GM23338 (cell line): ENCODE measurements around the gene ECE2. TPM values are rescaled to one million over a fixed set of nuclear protein-coding genes. Genes with fewer than 3 reads are reported as not detected.

Source experiments
- ATAC-seq: fragments of 200-7000 bp; cut with Tn5 transposase; 3 replicates; pipeline ENCODE4 v1.9.1; 2020
- DNase-seq: peaks from one replicate; pipeline ENCODE4 v3.0.0-alpha.2; 2015; ENCODE audit warnings: low spot score
- H2AFZ ChIP-seq: fragments of 200-600 bp; sonication (generic); 2 replicates; pipeline ENCODE4 v1.8.0; 2016; ENCODE audit warnings: antibody characterized with exemption, mild to moderate bottlenecking, moderate library complexity
- H3F3A ChIP-seq: fragments of 200-600 bp; sonication (generic); replicated peaks from 2 replicates; pipeline ENCODE4 v1.8.0; 2017; ENCODE audit warnings: antibody characterized with exemption, mixed run types, low read depth
- H3K27ac ChIP-seq: fragments of 200-600 bp; sonication (generic); 2 replicates; pipeline ENCODE4 v1.6.1; 2016; ENCODE audit warnings: low read depth
- H3K27me3 ChIP-seq: fragments of 200-600 bp; sonication (generic); 2 replicates; pipeline ENCODE4 v1.8.0; 2016; ENCODE audit warnings: mild to moderate bottlenecking, mixed run types, moderate library complexity; ENCODE audit not compliant: insufficient read depth
- H3K36me3 ChIP-seq: fragments of 200-600 bp; sonication (generic); 2 replicates; pipeline ENCODE4 v1.8.0; 2016; ENCODE audit warnings: mild to moderate bottlenecking; ENCODE audit not compliant: insufficient read depth
- H3K4me1 ChIP-seq: fragments of 200-600 bp; sonication (generic); 2 replicates; pipeline ENCODE4 v1.8.0; 2016; ENCODE audit warnings: mild to moderate bottlenecking, moderate library complexity; ENCODE audit not compliant: insufficient read depth
- H3K4me2 ChIP-seq: fragments of 200-600 bp; sonication (generic); 2 replicates; pipeline ENCODE4 v1.7.1; 2017; ENCODE audit warnings: mixed run types
- H3K4me3 ChIP-seq: fragments of 200-600 bp; sonication (generic); 2 replicates; pipeline ENCODE4 v1.6.1; 2016; ENCODE audit warnings: mixed run types
- H3K79me2 ChIP-seq: fragments of 200-600 bp; sonication (generic); replicated peaks from 2 replicates; pipeline ENCODE4 v1.8.0; 2017; ENCODE audit warnings: mild to moderate bottlenecking; ENCODE audit not compliant: insufficient read depth
- H3K9me2 ChIP-seq: fragments of 200-600 bp; sonication (generic); 2 replicates; pipeline ENCODE4 v1.8.0; 2017; ENCODE audit not compliant: insufficient read depth
- H4K20me1 ChIP-seq: fragments of 200-600 bp; sonication (generic); replicated peaks from 2 replicates; pipeline ENCODE4 v1.8.0; 2017; ENCODE audit warnings: mild to moderate bottlenecking; ENCODE audit not compliant: insufficient read depth
- H3K27ac Mint-ChIP-seq: 2 replicates; pipeline ENCODE4 v1.8.0; 2020; ENCODE audit warnings: inconsistent platforms, mild to moderate bottlenecking, moderate library complexity, mixed read lengths
- H3K27me3 Mint-ChIP-seq: 3 replicates; pipeline ENCODE4 v1.8.0; 2022; ENCODE audit warnings: low read depth, mild to moderate bottlenecking, moderate library complexity, mixed read lengths, inconsistent platforms; ENCODE audit not compliant: insufficient read depth, poor library complexity
- H3K36me3 Mint-ChIP-seq: 3 replicates; pipeline ENCODE4 v1.8.0; 2021; ENCODE audit warnings: low read depth, mild to moderate bottlenecking, inconsistent platforms, moderate library complexity, mixed read lengths
- H3K4me1 Mint-ChIP-seq: 3 replicates; pipeline ENCODE4 v1.8.0; 2020; ENCODE audit warnings: mild to moderate bottlenecking, inconsistent platforms, mixed read lengths
- H3K4me3 Mint-ChIP-seq: 3 replicates; pipeline ENCODE4 v1.8.0; 2021; ENCODE audit warnings: moderate library complexity, mild to moderate bottlenecking, inconsistent platforms, mixed read lengths
- H3K9me3 Mint-ChIP-seq: 3 replicates; pipeline ENCODE4 v1.8.0; 2020; ENCODE audit warnings: moderate library complexity, mild to moderate bottlenecking, inconsistent platforms, mixed read lengths
- CREB1 ChIP-seq: fragments of 250-450 bp; sonication (Bioruptor Pico); IDR thresholded peaks from 2 replicates; pipeline ENCODE4 v1.5.0; 2020; ENCODE audit warnings: low read depth, mild to moderate bottlenecking, moderate library complexity
- EZH2 ChIP-seq: fragments of 200-600 bp; sonication (generic); IDR thresholded peaks from one replicate; pipeline ENCODE4 v1.8.0; 2017; ENCODE audit warnings: antibody characterized with exemption, mild to moderate bottlenecking, low read depth; ENCODE audit not compliant: unreplicated experiment
- EZH2phosphoT487 ChIP-seq: fragments of 200-600 bp; sonication (generic); IDR thresholded peaks from one replicate; pipeline ENCODE4 v1.8.1; 2018; ENCODE audit warnings: antibody characterized with exemption; ENCODE audit not compliant: unreplicated experiment
- JUNB ChIP-seq: IDR thresholded peaks from one replicate; pipeline ENCODE4 v1.6.1; 2016; ENCODE audit warnings: antibody characterized with exemption; ENCODE audit not compliant: unreplicated experiment
- NANOG ChIP-seq: IDR thresholded peaks from 2 replicates; pipeline ENCODE4 v1.6.1; 2016; ENCODE audit warnings: antibody characterized with exemption, borderline replicate concordance
- POLR2AphosphoS5 ChIP-seq: IDR thresholded peaks from 2 replicates; pipeline ENCODE4 v1.6.1; 2016; ENCODE audit warnings: antibody characterized with exemption, low read depth
- REST ChIP-seq: IDR thresholded peaks from one replicate; pipeline ENCODE4 v1.6.1; 2018; ENCODE audit warnings: antibody characterized with exemption; ENCODE audit not compliant: unreplicated experiment
- STAT1 ChIP-seq: IDR thresholded peaks from one replicate; pipeline ENCODE4 v1.6.1; 2016; ENCODE audit warnings: antibody characterized with exemption; ENCODE audit not compliant: unreplicated experiment
- ZNF114 ChIP-seq: fragments of 250-450 bp; sonication (Bioruptor Pico); IDR thresholded peaks from 2 replicates; pipeline ENCODE4 v1.5.0; 2020; ENCODE audit warnings: mild to moderate bottlenecking, moderate library complexity
- ZNF331 ChIP-seq: fragments of 250-450 bp; sonication (Bioruptor Pico); IDR thresholded peaks from 2 replicates; pipeline ENCODE4 v1.5.0; 2020; ENCODE audit warnings: low read depth, mild to moderate bottlenecking, moderate library complexity
- polyA plus RNA-seq: library from polyadenylated mRNA; unstranded; fragments of >200 nt; fragmentation: Nextera tagmentation; extraction: Ambion mirVana; gene quantifications from 2 replicates; pipeline ENCODE4 v1.2.1, GENCODE V29; 2016
- total RNA-seq: library from RNA; depleted of rRNA; stranded (reverse); fragments of >200 nt; shearing (Covaris generic); gene quantifications from 2 replicates; pipeline ENCODE4 v1.2.3, GENCODE V29; 2014
- TF ChIP-seq, protein P1 (sequence below), 2 experiments: fragments of 200-600 bp in 1 of 2; sonication (generic) in 1 of 2; conservative IDR thresholded peaks; 2 replicates each; pipeline versions ENCODE4 v1.5.1 to v1.6.1; 2016 to 2017; ENCODE audit warnings: antibody characterized with exemption in 2 of 2, low read depth in 2 of 2, mild to moderate bottlenecking in 2 of 2, moderate library complexity in 1 of 2
- TF ChIP-seq, protein P2 (sequence below): IDR thresholded peaks from 2 replicates; pipeline ENCODE4 v1.6.1; 2016; ENCODE audit warnings: antibody characterized with exemption
- TF ChIP-seq, protein P3 (sequence below): fragments of 250-450 bp; sonication (Bioruptor Pico); IDR thresholded peaks from 2 replicates; pipeline ENCODE4 v1.5.0; 2020; ENCODE audit warnings: mild to moderate bottlenecking, moderate library complexity

ECE2 gene
- total and polyA plus RNA-seq, 2 experiments from 2014 or later, result 0.24 to 0.48 TPM

GRCh38 chr3:184238246-184238818 lies 37.5 kb upstream of the ECE2 start:
- H3K4me1 Mint-ChIP-seq, result peaks cover 14% of the 10 kb centered on the region
- H3K9me2 ChIP-seq, result no peaks in the 10 kb centered on the region
- no peaks in the 10 kb centered on the region for H3K79me2 ChIP-seq
- peaks cover 24% of the 10 kb centered on the region for H3K27me3 ChIP-seq
- H3F3A ChIP-seq, result no peaks in the 10 kb centered on the region
- no peak overlapping the region for H3K4me3 Mint-ChIP-seq
- no peak overlapping the region for H3K4me2 ChIP-seq
- no peaks in the 10 kb centered on the region for H3K4me1 ChIP-seq
- H3K36me3 Mint-ChIP-seq, result peaks cover 12% of the 10 kb centered on the region
- no peak overlapping the region for H3K27ac Mint-ChIP-seq
- ATAC-seq (no peak), DNase-seq (no peak)
- no peaks in the 10 kb centered on the region; the same call in 1 of the 2 replicates for H3K36me3 ChIP-seq
- no peak overlapping the region for H3K4me3 ChIP-seq
- peaks cover 12% of the 10 kb centered on the region for H4K20me1 ChIP-seq
- no peaks in the 10 kb centered on the region for H3K9me3 Mint-ChIP-seq
- H2AFZ ChIP-seq, result no peak overlapping the region
- no peak overlapping the region for H3K27ac ChIP-seq
- TF ChIP-seq REST (no peak), NANOG (no peak), ZNF331 (CRISPR knock-in tag) (no peak), EZH2 (no peak), POLR2AphosphoS5 (no peak), EZH2phosphoT487 (no peak), CREB1 (CRISPR knock-in tag) (no peak), JUNB (no peak), STAT1 (no peak), ZNF114 (CRISPR knock-in tag) (no peak)
- TF ChIP-seq, protein P1, sequence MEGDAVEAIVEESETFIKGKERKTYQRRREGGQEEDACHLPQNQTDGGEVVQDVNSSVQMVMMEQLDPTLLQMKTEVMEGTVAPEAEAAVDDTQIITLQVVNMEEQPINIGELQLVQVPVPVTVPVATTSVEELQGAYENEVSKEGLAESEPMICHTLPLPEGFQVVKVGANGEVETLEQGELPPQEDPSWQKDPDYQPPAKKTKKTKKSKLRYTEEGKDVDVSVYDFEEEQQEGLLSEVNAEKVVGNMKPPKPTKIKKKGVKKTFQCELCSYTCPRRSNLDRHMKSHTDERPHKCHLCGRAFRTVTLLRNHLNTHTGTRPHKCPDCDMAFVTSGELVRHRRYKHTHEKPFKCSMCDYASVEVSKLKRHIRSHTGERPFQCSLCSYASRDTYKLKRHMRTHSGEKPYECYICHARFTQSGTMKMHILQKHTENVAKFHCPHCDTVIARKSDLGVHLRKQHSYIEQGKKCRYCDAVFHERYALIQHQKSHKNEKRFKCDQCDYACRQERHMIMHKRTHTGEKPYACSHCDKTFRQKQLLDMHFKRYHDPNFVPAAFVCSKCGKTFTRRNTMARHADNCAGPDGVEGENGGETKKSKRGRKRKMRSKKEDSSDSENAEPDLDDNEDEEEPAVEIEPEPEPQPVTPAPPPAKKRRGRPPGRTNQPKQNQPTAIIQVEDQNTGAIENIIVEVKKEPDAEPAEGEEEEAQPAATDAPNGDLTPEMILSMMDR (conservative IDR thresholded peaks at IDR 0.05; ENCODE audit: low read depth in 2 of 2), result no peak
- TF ChIP-seq, protein P2, sequence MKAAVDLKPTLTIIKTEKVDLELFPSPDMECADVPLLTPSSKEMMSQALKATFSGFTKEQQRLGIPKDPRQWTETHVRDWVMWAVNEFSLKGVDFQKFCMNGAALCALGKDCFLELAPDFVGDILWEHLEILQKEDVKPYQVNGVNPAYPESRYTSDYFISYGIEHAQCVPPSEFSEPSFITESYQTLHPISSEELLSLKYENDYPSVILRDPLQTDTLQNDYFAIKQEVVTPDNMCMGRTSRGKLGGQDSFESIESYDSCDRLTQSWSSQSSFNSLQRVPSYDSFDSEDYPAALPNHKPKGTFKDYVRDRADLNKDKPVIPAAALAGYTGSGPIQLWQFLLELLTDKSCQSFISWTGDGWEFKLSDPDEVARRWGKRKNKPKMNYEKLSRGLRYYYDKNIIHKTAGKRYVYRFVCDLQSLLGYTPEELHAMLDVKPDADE, result no peak
- TF ChIP-seq, protein P3, sequence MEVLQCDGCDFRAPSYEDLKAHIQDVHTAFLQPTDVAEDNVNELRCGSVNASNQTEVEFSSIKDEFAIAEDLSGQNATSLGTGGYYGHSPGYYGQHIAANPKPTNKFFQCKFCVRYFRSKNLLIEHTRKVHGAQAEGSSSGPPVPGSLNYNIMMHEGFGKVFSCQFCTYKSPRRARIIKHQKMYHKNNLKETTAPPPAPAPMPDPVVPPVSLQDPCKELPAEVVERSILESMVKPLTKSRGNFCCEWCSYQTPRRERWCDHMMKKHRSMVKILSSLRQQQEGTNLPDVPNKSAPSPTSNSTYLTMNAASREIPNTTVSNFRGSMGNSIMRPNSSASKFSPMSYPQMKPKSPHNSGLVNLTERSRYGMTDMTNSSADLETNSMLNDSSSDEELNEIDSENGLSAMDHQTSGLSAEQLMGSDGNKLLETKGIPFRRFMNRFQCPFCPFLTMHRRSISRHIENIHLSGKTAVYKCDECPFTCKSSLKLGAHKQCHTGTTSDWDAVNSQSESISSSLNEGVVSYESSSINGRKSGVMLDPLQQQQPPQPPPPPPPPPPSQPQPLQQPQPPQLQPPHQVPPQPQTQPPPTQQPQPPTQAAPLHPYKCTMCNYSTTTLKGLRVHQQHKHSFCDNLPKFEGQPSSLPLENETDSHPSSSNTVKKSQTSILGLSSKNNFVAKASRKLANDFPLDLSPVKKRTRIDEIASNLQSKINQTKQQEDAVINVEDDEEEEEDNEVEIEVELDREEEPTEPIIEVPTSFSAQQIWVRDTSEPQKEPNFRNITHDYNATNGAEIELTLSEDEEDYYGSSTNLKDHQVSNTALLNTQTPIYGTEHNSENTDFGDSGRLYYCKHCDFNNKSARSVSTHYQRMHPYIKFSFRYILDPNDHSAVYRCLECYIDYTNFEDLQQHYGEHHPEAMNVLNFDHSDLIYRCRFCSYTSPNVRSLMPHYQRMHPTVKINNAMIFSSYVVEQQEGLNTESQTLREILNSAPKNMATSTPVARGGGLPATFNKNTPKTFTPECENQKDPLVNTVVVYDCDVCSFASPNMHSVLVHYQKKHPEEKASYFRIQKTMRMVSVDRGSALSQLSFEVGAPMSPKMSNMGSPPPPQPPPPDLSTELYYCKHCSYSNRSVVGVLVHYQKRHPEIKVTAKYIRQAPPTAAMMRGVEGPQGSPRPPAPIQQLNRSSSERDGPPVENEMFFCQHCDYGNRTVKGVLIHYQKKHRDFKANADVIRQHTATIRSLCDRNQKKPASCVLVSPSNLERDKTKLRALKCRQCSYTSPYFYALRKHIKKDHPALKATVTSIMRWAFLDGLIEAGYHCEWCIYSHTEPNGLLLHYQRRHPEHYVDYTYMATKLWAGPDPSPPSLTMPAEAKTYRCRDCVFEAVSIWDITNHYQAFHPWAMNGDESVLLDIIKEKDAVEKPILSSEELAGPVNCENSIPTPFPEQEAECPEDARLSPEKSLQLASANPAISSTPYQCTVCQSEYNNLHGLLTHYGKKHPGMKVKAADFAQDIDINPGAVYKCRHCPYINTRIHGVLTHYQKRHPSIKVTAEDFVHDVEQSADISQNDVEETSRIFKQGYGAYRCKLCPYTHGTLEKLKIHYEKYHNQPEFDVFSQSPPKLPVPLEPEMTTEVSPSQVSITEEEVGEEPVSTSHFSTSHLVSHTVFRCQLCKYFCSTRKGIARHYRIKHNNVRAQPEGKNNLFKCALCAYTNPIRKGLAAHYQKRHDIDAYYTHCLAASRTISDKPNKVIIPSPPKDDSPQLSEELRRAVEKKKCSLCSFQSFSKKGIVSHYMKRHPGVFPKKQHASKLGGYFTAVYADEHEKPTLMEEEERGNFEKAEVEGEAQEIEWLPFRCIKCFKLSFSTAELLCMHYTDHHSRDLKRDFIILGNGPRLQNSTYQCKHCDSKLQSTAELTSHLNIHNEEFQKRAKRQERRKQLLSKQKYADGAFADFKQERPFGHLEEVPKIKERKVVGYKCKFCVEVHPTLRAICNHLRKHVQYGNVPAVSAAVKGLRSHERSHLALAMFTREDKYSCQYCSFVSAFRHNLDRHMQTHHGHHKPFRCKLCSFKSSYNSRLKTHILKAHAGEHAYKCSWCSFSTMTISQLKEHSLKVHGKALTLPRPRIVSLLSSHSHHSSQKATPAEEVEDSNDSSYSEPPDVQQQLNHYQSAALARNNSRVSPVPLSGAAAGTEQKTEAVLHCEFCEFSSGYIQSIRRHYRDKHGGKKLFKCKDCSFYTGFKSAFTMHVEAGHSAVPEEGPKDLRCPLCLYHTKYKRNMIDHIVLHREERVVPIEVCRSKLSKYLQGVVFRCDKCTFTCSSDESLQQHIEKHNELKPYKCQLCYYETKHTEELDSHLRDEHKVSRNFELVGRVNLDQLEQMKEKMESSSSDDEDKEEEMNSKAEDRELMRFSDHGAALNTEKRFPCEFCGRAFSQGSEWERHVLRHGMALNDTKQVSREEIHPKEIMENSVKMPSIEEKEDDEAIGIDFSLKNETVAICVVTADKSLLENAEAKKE, result no peak
- H3K27me3 Mint-ChIP-seq, result peaks cover 16% of the 10 kb centered on the region
